DMS 273 (cell line): ENCODE measurements around the gene CADM4.
"Not testable (repeated sequence)": the region's sequence is repeated elsewhere in the genome, so short reads cannot be mapped to it uniquely, and the experiment has no call there.

ENCODE experiments used
- DNase-seq: peaks from one replicate; lab custom pipeline; 2025; ENCODE audit not compliant: unreplicated experiment; lab: John Stamatoyannopoulos, UW

The CADM4 gene

DNA sequence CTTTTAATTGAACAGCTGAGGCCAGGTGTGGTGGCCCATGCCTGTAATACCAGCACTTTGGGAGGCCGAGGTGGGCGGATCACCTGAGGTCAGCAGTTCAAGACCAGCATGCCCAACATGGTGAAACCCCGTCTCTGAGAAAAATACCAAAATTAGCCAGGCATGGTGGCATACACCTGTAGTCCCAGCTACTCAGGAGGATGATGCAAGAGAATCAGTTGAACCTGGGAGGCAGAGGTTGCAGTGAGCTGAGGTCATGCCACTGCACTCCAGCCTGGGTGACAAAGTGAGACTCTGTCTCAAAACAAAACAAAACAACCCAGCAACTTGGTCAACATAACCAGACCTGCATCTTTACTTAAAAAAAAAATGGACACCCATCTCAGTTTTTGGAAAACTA is 52.6 kb downstream of the CADM4 start:
- not testable (repeated sequence) for DNase-seq

DNA sequence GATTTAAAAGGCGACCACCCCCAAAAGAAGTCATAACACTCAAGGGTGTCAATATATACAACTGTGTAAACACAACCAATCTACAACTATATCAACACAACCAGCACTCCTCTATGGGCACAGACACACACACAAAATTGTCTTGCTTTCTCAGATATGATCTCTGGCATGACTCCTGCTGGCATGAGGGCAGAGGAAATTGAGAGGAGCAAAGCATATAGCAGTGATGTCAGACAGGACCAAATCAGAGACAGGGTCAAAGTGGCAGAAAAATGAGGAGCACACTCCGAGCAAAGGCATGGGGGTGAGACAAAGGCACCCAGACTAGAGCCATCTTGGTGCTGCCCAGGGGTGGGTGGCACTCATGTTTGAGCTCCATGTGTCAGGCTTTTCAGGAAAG is 53.3 kb downstream of the CADM4 start:
- no peak for DNase-seq

DNA sequence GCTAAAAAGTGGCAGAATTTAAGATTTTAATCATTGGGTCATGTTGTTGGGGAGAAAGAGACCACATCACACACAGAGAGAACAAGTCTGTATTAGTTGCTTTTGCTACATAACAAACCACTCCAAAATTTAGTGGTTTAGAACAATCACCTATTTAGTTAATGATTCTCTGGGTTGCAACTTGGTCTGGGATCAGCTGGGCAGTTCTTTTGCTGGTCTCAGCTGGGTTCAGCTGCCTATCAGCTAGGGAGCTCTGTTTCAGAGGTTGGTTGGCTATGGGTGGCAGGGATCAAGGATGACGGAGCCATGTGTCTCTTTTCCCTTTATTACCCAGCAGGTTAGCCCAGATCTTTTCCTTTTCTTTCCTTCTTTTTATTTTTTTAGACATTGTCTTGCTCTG is 55.2 kb downstream of the CADM4 start:
- no peak for DNase-seq

DNA sequence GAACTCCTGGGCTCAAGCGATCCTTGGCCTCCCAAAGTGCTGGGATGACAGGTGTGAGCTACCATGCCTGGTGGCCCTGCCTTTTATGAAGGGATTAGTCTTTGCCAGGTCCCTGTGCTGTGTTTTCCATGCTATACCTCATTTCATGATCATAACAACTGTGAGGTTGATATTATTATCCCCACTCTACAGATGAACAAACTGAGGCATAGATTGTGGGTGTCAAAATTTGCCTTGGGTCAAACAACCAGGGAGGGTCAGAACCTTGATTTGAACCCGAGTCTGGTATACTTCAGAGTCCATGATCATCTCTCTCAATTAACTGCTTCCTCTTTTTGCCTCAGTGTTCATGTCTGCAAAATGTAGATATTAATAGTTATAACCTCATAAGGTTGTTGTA is 57.2 kb downstream of the CADM4 start:
- no peak for DNase-seq

DNA sequence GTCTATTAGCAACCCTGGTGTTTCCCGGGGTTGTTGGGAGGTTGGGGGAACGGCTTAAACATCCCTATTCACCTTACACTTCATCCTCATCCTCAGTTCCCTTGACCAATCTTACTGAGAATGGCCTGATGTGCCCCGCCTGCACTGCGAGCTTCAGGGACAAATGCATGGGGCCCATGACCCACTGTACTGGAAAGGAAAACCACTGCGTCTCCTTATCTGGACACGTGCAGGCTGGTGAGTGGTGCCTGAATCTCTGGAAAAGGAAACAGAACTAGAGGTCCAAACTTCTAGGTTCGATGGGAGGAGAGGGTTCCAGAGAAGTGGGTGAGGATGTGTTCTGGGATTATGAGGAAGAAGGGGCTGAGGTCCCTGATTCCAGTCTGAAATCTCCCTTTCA is 58.2 kb downstream of the CADM4 start:
- no peak for DNase-seq

DNA sequence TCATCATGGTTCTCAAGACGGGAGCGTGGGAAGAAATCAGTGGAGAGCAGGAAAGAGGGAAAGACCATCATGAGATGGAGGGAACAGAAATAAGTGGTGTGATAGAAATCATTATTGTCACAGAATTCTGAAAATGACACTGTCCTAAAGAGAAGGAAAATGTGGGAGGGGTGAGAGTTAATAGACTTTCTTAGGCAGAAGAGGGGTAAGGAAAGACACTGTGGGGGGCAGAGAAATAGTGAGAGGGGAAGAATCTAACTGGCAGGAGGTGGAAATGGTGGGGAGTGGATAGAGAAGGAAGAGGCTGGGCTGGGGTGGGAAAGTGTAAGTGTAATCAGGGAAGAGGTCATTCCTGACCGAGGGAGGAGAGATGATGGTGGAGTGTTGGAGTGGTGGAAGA is 60.9 kb downstream of the CADM4 start:
- no peak for DNase-seq

DNA sequence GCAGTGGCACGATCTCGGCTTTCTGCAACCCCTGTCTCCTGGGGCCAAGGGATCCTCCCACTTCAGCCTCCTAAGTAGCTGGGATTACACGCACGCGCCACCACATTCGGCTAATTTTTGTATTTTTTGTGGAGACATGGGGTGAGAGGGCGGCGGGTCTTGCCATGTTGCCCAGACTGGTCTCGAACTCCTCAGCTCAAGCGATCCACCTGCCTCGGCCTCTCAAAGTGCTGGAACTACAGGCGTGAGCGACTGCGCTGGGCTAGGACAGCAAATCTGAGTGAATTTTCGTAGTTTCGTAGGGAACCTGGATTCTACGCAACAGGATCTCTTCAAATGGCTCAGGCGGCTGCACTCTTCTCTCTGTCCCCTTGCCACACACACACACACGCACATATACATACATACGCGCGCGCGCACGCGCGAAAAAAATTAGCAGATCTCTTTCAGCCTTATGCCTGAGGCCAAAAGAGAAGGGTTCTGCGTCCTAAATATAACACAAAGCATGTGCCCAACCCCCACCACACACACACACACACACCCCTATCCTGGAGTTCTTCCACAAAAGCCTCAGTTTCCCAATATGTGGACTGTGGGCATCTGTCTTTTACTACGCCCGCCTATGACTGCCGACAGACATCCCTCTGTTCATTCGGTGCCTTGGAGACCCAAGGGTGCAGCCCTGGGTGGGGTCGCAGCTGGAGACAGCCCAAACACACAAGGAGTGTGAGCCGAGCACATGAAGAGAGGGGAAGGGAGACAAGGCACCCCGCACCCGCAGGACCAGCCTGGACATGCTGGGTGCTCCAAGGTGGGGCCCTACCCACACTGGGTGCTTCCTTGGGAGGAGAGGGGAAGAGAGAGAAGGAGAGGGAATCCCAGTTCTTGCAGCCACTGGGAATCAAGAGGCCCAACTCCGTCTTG is 63.4 kb downstream of the CADM4 start:
- no peak for DNase-seq

DNA sequence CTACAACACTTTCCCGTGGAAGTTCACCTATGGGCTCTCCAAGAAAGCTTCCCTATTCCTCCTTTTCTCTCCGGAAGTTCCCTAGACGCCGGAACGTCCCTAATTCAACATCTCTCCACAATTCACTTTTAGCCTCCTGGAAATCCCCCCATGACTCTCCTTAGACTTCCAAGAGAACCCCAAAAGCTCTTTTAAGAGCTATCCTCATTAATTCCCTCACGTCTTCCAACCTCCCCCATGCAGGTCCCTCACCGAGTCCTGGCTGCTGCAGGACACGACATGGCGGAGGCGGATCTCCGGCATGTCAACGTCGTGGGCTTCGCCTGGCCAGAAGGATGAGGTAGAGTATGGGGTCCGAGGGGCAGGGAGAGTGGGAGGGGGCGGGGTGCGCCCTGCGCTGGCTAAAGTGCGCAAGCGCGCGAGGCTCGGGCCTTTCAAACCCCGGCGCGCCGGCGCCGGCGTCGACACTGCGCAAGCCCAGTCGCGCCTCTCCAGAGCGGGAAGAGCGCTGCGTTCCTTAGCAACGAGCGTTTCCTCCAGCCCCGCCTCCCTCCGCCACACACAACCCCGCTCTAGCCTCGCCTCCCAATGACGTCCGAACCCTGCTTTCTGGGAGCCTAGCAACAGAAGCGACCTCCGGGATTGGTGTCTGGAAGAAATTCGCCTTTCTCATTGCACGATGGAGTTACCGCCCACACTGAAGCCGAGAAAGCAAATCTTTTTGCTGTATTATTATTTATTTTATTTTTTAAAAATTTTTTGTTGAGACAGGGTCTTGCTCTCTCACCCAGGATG is 64.3 kb downstream of the CADM4 start, which contains the start of the genes PINLYP and XRCC1:
Gene PINLYP (plus strand): TSS at position 646 of the 795 bp plus-strand sequence. CDS start 1,391 bp downstream, outside the sequence.
Gene XRCC1 (minus strand): TSS at position 372 of the 795 bp plus-strand sequence. CDS start 69 bp downstream, at position 303.
- peak; percentile 100 for DNase-seq

DNA sequence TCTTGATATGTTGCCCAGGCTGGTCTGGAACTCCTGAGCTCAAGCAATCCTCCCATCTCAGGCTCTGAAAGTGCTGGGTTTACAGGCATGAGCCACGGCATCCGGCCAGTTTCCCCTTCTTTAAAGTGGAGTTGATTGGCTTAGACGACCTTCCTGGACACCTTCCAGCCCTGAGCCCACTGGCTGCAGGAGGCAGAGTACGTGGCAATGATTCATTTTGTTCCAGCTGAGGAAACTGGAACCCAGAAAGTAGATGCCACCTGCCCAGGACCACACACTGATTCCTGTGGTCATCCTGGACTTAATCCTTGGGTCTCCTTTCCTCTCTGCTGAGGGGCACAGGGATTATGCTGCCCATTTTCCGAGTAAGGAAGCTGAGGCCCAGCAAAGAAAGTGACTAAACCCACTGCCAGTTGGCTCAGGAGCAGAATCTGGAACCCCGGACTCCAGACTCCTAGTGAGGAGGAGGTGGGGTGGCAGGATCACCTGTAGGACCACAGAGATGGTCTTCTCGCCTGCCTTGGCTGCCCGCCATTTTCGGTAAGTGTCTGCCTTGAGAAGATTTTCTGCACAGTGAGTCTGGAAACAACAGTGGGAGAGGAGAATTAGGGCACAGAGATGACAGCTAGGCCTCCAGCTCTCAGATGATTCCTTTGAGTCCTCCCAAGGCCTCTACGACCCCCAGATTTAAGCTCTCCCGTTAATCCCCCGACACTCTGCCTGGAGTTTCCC is 65.1 kb downstream of the CADM4 start:
- peak; percentile 28 for DNase-seq
